Pancreas (tissue), 10 donors: ENCODE results near the gene ABCA2. TPM values are rescaled to one million over a fixed set of nuclear protein-coding genes. Genes with fewer than 3 reads are reported as not detected.

ENCODE experiments used
- ATAC-seq, 4 donors: fragments of 200-7000 bp; cut with Tn5 transposase; one replicate each; pipeline versions ENCODE4 v1.8.0 to v1.9.1; 2020; ENCODE audit warnings: mild to moderate bottlenecking in 4 of 4, moderate library complexity in 4 of 4
- DNase-seq, 6 donors: peaks; one replicate each; pipeline ENCODE4 v3.0.0-alpha.2; 2020
- FAIRE-seq: peaks from 2 replicates; lab custom pipeline; 2012; peaks lifted over from hg19 to GRCh38; lab: Jason Lieb, UNC
- H3K27ac ChIP-seq, 4 donors: fragments of 200-600 bp; sonication (generic); 1 replicate in 3 of 4; 2 replicates in 1 of 4; pipeline versions ENCODE4 v1.5.0 to v1.8.0; 2020
- H3K27me3 ChIP-seq, 4 donors: fragments of 200-600 bp; one replicate each; pipeline ENCODE4 v1.8.0; 2021
- H3K36me3 ChIP-seq, 3 donors: fragments of 200-600 bp; sonication (generic) in 1 of 3; one replicate each; pipeline versions ENCODE4 v1.5.0 to v1.8.0; 2020 to 2021
- H3K4me1 ChIP-seq, 3 donors: fragments of 200-600 bp; one replicate each; pipeline ENCODE4 v1.8.0; 2021
- H3K4me3 ChIP-seq, 4 donors: fragments of 200-600 bp; sonication (generic) in 2 of 4; one replicate each; pipeline versions ENCODE4 v1.5.0 to v1.8.0; 2020 to 2021
- H3K9me3 ChIP-seq, 4 donors: fragments of 200-600 bp; one replicate each; pipeline ENCODE4 v1.8.0; 2021
- CTCF ChIP-seq, 4 donors: fragments of 200-600 bp; sonication (generic) in 3 of 4; IDR thresholded peaks; one replicate each; pipeline versions ENCODE4 v1.5.0 to v1.8.0; 2021; ENCODE audit warnings: antibody characterized with exemption in 4 of 4
- WGBS, 2 donors: extraction: QIAGEN DNeasy Blood & Tissue Kit; methylation state at CpG; one replicate each; pipeline ENCODE4 v1.1.7; 2013; 5-methylcytosine and 5-hydroxymethylcytosine counted together
- intact Hi-C, 3 donors: fragments of 100-400 bp; cut with DNase I; formaldehyde crosslinking; loops; one replicate each; pipeline versions ENCODE4 v1.11.1 to v1.14.2; 2022
- polyA plus RNA-seq, 2 donors: library from polyadenylated mRNA; stranded (reverse); fragments of 200-250 nt; gene quantifications; one replicate each; pipeline ENCODE4 v1.2.3, GENCODE V29; 2013
- total RNA-seq, 6 donors: library from RNA; stranded (reverse); fragmentation: NEBNext Ultra II Directional in 4 of 6; extraction: Animal tissue kit (Norgen Biotek cat#: 25700) in 4 of 6; gene quantifications; one replicate each; pipeline versions ENCODE4 v1.2.1 to v1.2.4, GENCODE V29; 2021 to 2023
- donor health status: healthy with polysubstance abuse.
- donor health status: DM: no; HTN: no; CAD: no; lungs with moderate emphysema.
- donor health status: DM: no; HTN: no; CAD: no.
- donor health status: control.
- donor health status: control.
- donor health status: Bipolar disorder and iron deficiency.
- donor health status: DM: yes; HTN: yes; CAD: no.
- donor health status: DM: no; HTN: no; CAD: no.
- donor health status: DM: no; HTN: no; CAD: no.
- donor health status: DM: yes; HTN: yes; CAD: no.

Gene ABCA2
- total and polyA plus RNA-seq, 8 donors: 16.2 to 80.0 (median 27.5) TPM

DNA sequence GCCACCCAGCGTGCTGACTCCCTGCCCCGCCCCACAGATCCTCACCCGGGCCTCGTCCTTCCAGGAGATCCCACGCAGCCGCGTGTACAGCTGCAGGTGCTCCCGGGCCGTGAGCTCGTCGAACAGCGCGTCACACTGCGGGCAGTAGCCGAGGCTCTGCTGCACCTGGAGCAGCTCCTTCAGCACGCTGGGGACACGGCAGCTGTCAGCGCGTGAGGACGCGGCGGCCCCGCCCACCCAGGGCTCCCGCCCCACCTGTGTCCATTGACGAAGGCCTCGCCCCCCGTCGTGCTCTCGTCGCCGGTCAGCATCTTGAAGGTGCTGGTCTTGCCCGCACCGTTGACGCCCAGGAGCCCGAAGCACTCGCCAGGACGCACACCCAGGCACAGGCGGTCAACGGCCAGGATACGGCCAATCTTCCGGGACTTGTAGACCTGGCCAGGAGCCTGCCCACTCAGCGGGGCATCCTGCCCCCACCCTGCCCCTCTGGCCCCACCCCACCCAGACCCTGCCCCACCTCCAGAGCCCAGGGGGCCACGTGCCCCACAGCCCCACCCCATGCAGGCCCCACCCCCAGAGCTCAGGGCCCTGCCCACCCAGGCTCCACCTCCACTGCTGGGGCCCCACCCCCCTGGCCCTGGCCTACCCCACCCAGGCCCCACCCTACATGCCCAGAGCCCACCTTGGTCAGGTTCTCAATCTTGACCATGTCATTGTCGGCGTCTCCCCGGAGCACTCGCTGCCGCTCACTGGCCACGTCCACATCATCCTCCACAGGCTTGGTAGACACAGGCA lies 17.9 kb downstream of the ABCA2 start:
- H3K4me3 ChIP-seq: no peak overlapping the region

GRCh38 chr9:137009217-137009616 lies 18.8 kb downstream of the ABCA2 start:
- H3K27ac ChIP-seq: no peak overlapping the region

More for the DNA sequence above, 17.9 kb downstream of the ABCA2 start:
- ATAC-seq: no peak
- WGBS, 2 donors: 95 to 97% methylated on average over 45 to 49 of the region's 49 CpGs
- Histone ChIP-seq H3K36me3 (peaks cover 0 to 27% (median 0%) of the 10 kb centered on the region in 3 donors), H3K27ac (no peak overlapping the region), H3K4me1 (no peaks in the 10 kb centered on the region), H3K27me3 (no peaks in the 10 kb centered on the region), H3K9me3 (no peaks in the 10 kb centered on the region)
- FAIRE-seq: no peak
- TF ChIP-seq CTCF (IDR thresholded peaks at IDR 0.05): no peak
- intact Hi-C loops: no loop called here
- DNase-seq: no peak

GRCh38 chr9:137008312-137008711 lies 19.7 kb downstream of the ABCA2 start:
- FAIRE-seq (no peak), DNase-seq (no peak)
- WGBS, 2 donors: 83 to 92% methylated on average over 21 to 22 of the region's 22 CpGs

More at GRCh38 chr9:137009217-137009616, 18.8 kb downstream of the ABCA2 start:
- Histone ChIP-seq H3K27me3 (no peaks in the 10 kb centered on the region), H3K4me1 (no peaks in the 10 kb centered on the region), H3K36me3 (peaks cover 0 to 22% (median 0%) of the 10 kb centered on the region in 3 donors), H3K4me3 (no peak overlapping the region), H3K9me3 (no peaks in the 10 kb centered on the region)
- TF ChIP-seq CTCF (IDR thresholded peaks at IDR 0.05): no peak
- intact Hi-C loops: no loop called here
- 93 to 96% methylated on average over 12 to 18 of the region's 18 CpGs for WGBS, 2 donors
- ATAC-seq: no peak
- no peak for FAIRE-seq
- no peak for DNase-seq

GRCh38 chr9:137007816-137008270 lies 20.2 kb downstream of the ABCA2 start:
- no peak for DNase-seq
- Histone ChIP-seq H3K4me1 (no peaks in the 10 kb centered on the region), H3K27me3 (no peaks in the 10 kb centered on the region), H3K9me3 (no peaks in the 10 kb centered on the region), H3K27ac (no peak overlapping the region), H3K36me3 (peaks cover 0 to 22% (median 0%) of the 10 kb centered on the region in 3 donors), H3K4me3 (no peak overlapping the region)
- ATAC-seq: no peak
- TF ChIP-seq CTCF (IDR thresholded peaks at IDR 0.05): no peak
- intact Hi-C loops: no loop called here
- 90 to 98% methylated on average over 12 to 13 of the region's 13 CpGs for WGBS, 2 donors
- FAIRE-seq: no peak

More at GRCh38 chr9:137008312-137008711, 19.7 kb downstream of the ABCA2 start:
- intact Hi-C loops: no loop called here
- H3K4me3 ChIP-seq: no peak overlapping the region
- no peak overlapping the region for H3K27ac ChIP-seq
- peaks cover 0 to 22% (median 0%) of the 10 kb centered on the region in 3 donors for H3K36me3 ChIP-seq
- TF ChIP-seq CTCF (IDR thresholded peaks at IDR 0.05): no peak
- H3K4me1 ChIP-seq: no peaks in the 10 kb centered on the region
- H3K27me3 ChIP-seq: no peaks in the 10 kb centered on the region
- no peak for ATAC-seq
- H3K9me3 ChIP-seq: no peaks in the 10 kb centered on the region
